ENCODE measurements around the gene CHAT.

- TF ChIP-seq CTCF (IDR thresholded peaks at IDR 0.05; ENCODE audit: low read depth, low read length) (no peak), EZH2phosphoT487 (IDR thresholded peaks at IDR 0.05; ENCODE audit: low read depth) (no peak)
These were observed 49.3 kb upstream of the CHAT start for GRCh38 chr10:49564461-49565009.
